Myocyte (in vitro differentiated cells): ENCODE results near the gene NEURL1. TPM values are rescaled to one million over a fixed set of nuclear protein-coding genes. Genes with fewer than 3 reads are reported as not detected.

Experiments
- total RNA-seq: library from RNA; depleted of rRNA; stranded (reverse); fragments of >200 nt; gene quantifications from 2 replicates; pipeline ENCODE4 v1.2.3, GENCODE V29; 2014

Gene NEURL1
- total RNA-seq, 1 donor from 2014 or later, result 12.1 TPM

Other genes starting within 250 kb of the NEURL1 start
- gene RPEL1, start 247.8 kb upstream of the NEURL1 start, total RNA-seq, result 0.21 TPM in 1 of 2 replicates, not detected in the other
- not detected in 2 replicates for gene INA, start 216.6 kb upstream of the NEURL1 start, total RNA-seq
- gene PCGF6, start 142.6 kb upstream of the NEURL1 start, total RNA-seq, result 10.1 and 11.6 TPM in 2 replicates
- gene TAF5, start 125.7 kb upstream of the NEURL1 start, total RNA-seq, result 2.7 and 3.5 TPM in 2 replicates
- 304 and 376 TPM in 2 replicates for gene ATP5MK, start 97.2 kb upstream of the NEURL1 start, total RNA-seq
- gene PDCD11, start 97.1 kb upstream of the NEURL1 start, total RNA-seq, result 30.6 and 32.3 TPM in 2 replicates
- gene CALHM2, start 41.3 kb upstream of the NEURL1 start, total RNA-seq, result 19.8 and 24.8 TPM in 2 replicates
- gene CALHM1, start 34.8 kb upstream of the NEURL1 start, total RNA-seq, result 0.31 TPM in 1 of 2 replicates, not detected in the other
- not detected in 2 replicates for gene CALHM3, start 14.5 kb upstream of the NEURL1 start, total RNA-seq